Islet precursor cell (in vitro differentiated cells): Measurements from ENCODE around the gene AFDN.

Experiments used
- DNase-seq: peaks from one replicate; pipeline ENCODE4 v3.0.0-alpha.2; 2018

Gene AFDN

GRCh38 chr6:168011291-168011690 lies 184.6 kb downstream of the AFDN start:
- no peak for DNase-seq

- peak; percentile 29 for DNase-seq
Observed at GRCh38 chr6:168012431-168013249, 185.9 kb downstream of the AFDN start.

- DNase-seq, result peak; percentile 33
Observed at GRCh38 chr6:168013250-168013915, 186.7 kb downstream of the AFDN start.

- no peak for DNase-seq
Observed at GRCh38 chr6:168014428-168014827, 187.7 kb downstream of the AFDN start.

GRCh38 chr6:168015009-168015408 lies 188.3 kb downstream of the AFDN start:
- DNase-seq, result peak; percentile 22

GRCh38 chr6:168015482-168016175 lies 188.9 kb downstream of the AFDN start:
- DNase-seq, result peak; percentile 7

GRCh38 chr6:168016176-168016620 lies 189.5 kb downstream of the AFDN start:
- peak; percentile 20 for DNase-seq

GRCh38 chr6:168016721-168017525 lies 190.2 kb downstream of the AFDN start:
- peak; percentile 52 for DNase-seq

- DNase-seq, result peak; percentile 22
Observed at GRCh38 chr6:168017629-168018028, 190.9 kb downstream of the AFDN start.

GRCh38 chr6:168018664-168019063 lies 192.0 kb downstream of the AFDN start:
- peak; percentile 46 for DNase-seq

GRCh38 chr6:168020242-168020641 lies 193.5 kb downstream of the AFDN start:
- no peak for DNase-seq

- peak; percentile 7 for DNase-seq
Observed at GRCh38 chr6:168021581-168021980, 194.9 kb downstream of the AFDN start.
